SW480 (cell line): ENCODE measurements around the gene AKR1B1.
"Not testable (repeated sequence)": the region's sequence is repeated elsewhere in the genome, so short reads cannot be mapped to it uniquely, and the experiment has no call there.

Source experiments
- DNase-seq: peaks from one replicate; pipeline ENCODE4 v3.0.0-alpha.2; 2016; ENCODE audit warnings: low spot score

Gene AKR1B1

GRCh38 chr7:134458806-134459698 lies at the start of gene AKR1B1:
TSS of gene AKR1B1 (minus strand) at chr7:134459100. CDS start at chr7:134459062, 38 bp downstream.
- DNase-seq, result no peak

GRCh38 chr7:134505856-134506255 lies 47.0 kb upstream of the AKR1B1 start:
- no peak for DNase-seq

- DNase-seq, result no peak
Observed at GRCh38 chr7:134504660-134505164, 45.8 kb upstream of the AKR1B1 start.

GRCh38 chr7:134502463-134503371 lies 43.8 kb upstream of the AKR1B1 start:
- no peak for DNase-seq

GRCh38 chr7:134500982-134501381 lies 42.1 kb upstream of the AKR1B1 start:
- DNase-seq, result no peak

GRCh38 chr7:134500406-134500805 lies 41.5 kb upstream of the AKR1B1 start:
- no peak for DNase-seq

GRCh38 chr7:134495546-134495945 lies 36.6 kb upstream of the AKR1B1 start:
- DNase-seq, result no peak

GRCh38 chr7:134493091-134493490 lies 34.2 kb upstream of the AKR1B1 start:
- no peak for DNase-seq

GRCh38 chr7:134487721-134488120 lies 28.8 kb upstream of the AKR1B1 start:
- not testable (repeated sequence) for DNase-seq

GRCh38 chr7:134485203-134485602 lies 26.3 kb upstream of the AKR1B1 start:
- DNase-seq, result no peak

- no peak for DNase-seq
Observed at GRCh38 chr7:134483296-134483695, 24.4 kb upstream of the AKR1B1 start.

GRCh38 chr7:134482858-134483257 lies 24.0 kb upstream of the AKR1B1 start:
- no peak for DNase-seq

GRCh38 chr7:134481167-134481566 lies 22.3 kb upstream of the AKR1B1 start:
- no peak for DNase-seq

- DNase-seq, result peak; percentile 85
Observed at GRCh38 chr7:134480730-134481129, 21.8 kb upstream of the AKR1B1 start.

GRCh38 chr7:134480202-134480601 lies 21.3 kb upstream of the AKR1B1 start:
- DNase-seq, result no peak

GRCh38 chr7:134478707-134479106 lies 19.8 kb upstream of the AKR1B1 start:
- DNase-seq, result no peak

GRCh38 chr7:134477954-134478353 lies 19.1 kb upstream of the AKR1B1 start:
- DNase-seq, result no peak

- DNase-seq, result no peak
Observed at GRCh38 chr7:134476044-134476443, 17.1 kb upstream of the AKR1B1 start.

- no peak for DNase-seq
Observed at GRCh38 chr7:134474828-134475227, 15.9 kb upstream of the AKR1B1 start.

GRCh38 chr7:134473861-134474291 lies 15.0 kb upstream of the AKR1B1 start:
- no peak for DNase-seq

GRCh38 chr7:134472572-134473244 lies 13.8 kb upstream of the AKR1B1 start:
- no peak for DNase-seq

GRCh38 chr7:134470864-134471263 lies 12.0 kb upstream of the AKR1B1 start:
- DNase-seq, result peak; percentile 11
